Hepatocyte (in vitro differentiated cells): ENCODE results near the gene KCNK3. TPM values are rescaled to one million over a fixed set of nuclear protein-coding genes. Genes with fewer than 3 reads are reported as not detected.

Experiments
- DNase-seq: peaks from one replicate; pipeline ENCODE4 v3.0.0-alpha.2; 2016; ENCODE audit warnings: low spot score
- H2AFZ ChIP-seq: fragments of 200-600 bp; sonication (generic); 2 replicates; pipeline ENCODE4 v1.6.0; 2016; ENCODE audit warnings: antibody characterized with exemption, mild to moderate bottlenecking
- H3K27ac ChIP-seq: fragments of 200-600 bp; sonication (generic); 2 replicates; pipeline ENCODE4 v1.5.1; 2016; ENCODE audit warnings: mild to moderate bottlenecking
- H3K27me3 ChIP-seq: fragments of 200-600 bp; sonication (generic); 2 replicates; pipeline ENCODE4 v1.6.1; 2016
- H3K36me3 ChIP-seq: fragments of 200-600 bp; sonication (generic); replicated peaks from 2 replicates; pipeline ENCODE4 v1.5.1; 2016; ENCODE audit warnings: low read depth; ENCODE audit not compliant: insufficient read depth
- H3K4me1 ChIP-seq: fragments of 200-600 bp; sonication (generic); 2 replicates; pipeline ENCODE4 v1.5.1; 2016; ENCODE audit warnings: mild to moderate bottlenecking, moderate library complexity; ENCODE audit not compliant: insufficient read depth
- H3K4me2 ChIP-seq: fragments of 200-600 bp; sonication (generic); 2 replicates; pipeline ENCODE4 v1.6.0; 2016
- H3K4me3 ChIP-seq: fragments of 200-600 bp; sonication (generic); 2 replicates; pipeline ENCODE4 v1.5.1; 2016; ENCODE audit warnings: mild to moderate bottlenecking
- H3K79me2 ChIP-seq: fragments of 200-600 bp; sonication (generic); 2 replicates; pipeline ENCODE4 v1.6.0; 2017; ENCODE audit warnings: mild to moderate bottlenecking
- H3K9me2 ChIP-seq: fragments of 200-600 bp; sonication (generic); replicated peaks from 2 replicates; pipeline ENCODE4 v1.6.0; 2017; ENCODE audit warnings: mild to moderate bottlenecking; ENCODE audit not compliant: insufficient read depth
- H3K9me3 ChIP-seq: fragments of 200-600 bp; sonication (generic); 2 replicates; pipeline ENCODE4 v1.5.1; 2016; ENCODE audit warnings: low read depth, mild to moderate bottlenecking
- H4K20me1 ChIP-seq: fragments of 200-600 bp; sonication (generic); 2 replicates; pipeline ENCODE4 v1.6.0; 2016; ENCODE audit warnings: mild to moderate bottlenecking; ENCODE audit not compliant: insufficient read depth, poor library complexity, severe bottlenecking
- EZH2 ChIP-seq: fragments of 200-600 bp; sonication (generic); IDR thresholded peaks from 2 replicates; pipeline ENCODE4 v1.6.1; 2016; ENCODE audit warnings: antibody characterized with exemption, mild to moderate bottlenecking, borderline replicate concordance
- EZH2phosphoT487 ChIP-seq: fragments of 200-600 bp; sonication (generic); IDR thresholded peaks from one replicate; pipeline ENCODE4 v1.6.1; 2018; ENCODE audit warnings: antibody characterized with exemption, mild to moderate bottlenecking, low read depth, moderate library complexity; ENCODE audit not compliant: unreplicated experiment, severe bottlenecking
- WGBS: methylation state at CpG from one replicate; pipeline ENCODE4 v1.1.6; 2016; ENCODE audit warnings: low lambda C conversion rate; ENCODE audit errors: missing lambda C conversion rate; 5-methylcytosine and 5-hydroxymethylcytosine counted together
- polyA plus RNA-seq: library from polyadenylated mRNA; unstranded; fragments of >200 nt; fragmentation: Nextera tagmentation; extraction: Ambion mirVana; gene quantifications from 2 replicates; pipeline ENCODE4 v1.2.1, GENCODE V29; 2016
- total RNA-seq: library from RNA; depleted of rRNA; stranded (reverse); fragments of >200 nt; gene quantifications from 2 replicates; pipeline ENCODE4 v1.2.3, GENCODE V29; 2014
- TF ChIP-seq, protein P1 (sequence below): fragments of 200-600 bp; sonication (generic); IDR thresholded peaks from 2 replicates; pipeline ENCODE4 v1.5.1; 2016; ENCODE audit warnings: antibody characterized with exemption, mild to moderate bottlenecking; ENCODE audit not compliant: poor library complexity

Gene KCNK3
- total and polyA plus RNA-seq, 2 experiments from 2014 or later = 8.2 to 9.4 TPM

DNA sequence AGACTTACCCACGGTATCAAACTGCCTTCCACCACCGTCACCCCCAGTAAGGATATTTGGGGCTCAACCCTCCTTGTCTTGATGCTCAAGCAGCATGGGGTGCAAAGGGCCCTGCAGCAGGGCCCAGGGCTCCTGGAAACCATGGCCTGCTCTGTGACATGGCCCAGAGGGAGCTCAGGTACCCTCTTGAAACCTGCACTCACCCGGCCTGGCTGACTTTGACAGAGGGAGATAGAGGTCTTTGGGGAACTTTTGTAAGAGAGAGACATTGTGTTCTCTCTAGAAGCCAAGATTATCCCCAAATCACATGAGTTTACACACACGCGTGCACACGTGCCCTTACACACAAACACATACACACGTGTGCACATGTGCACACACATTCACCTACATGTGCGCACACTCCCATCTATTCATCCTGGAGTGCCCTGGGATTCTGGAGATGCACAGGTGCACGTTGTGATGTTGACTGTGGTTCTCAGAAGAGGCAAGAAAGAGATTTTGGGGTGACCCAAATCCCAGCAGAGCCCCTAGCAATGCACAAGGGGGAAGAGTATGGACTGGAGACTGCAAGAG lies 19.6 kb upstream of the KCNK3 start:
- Histone ChIP-seq H3K4me1 (peaks cover 10% of the 10 kb centered on the region), H3K4me2 (no peak overlapping the region), H4K20me1 (no peaks in the 10 kb centered on the region), H3K27me3 (no peaks in the 10 kb centered on the region), H2AFZ (no peak overlapping the region), H3K4me3 (no peak overlapping the region), H3K36me3 (no peaks in the 10 kb centered on the region), H3K79me2 (no peaks in the 10 kb centered on the region), H3K9me2 (no peaks in the 10 kb centered on the region), H3K9me3 (no peaks in the 10 kb centered on the region), H3K27ac (no peak overlapping the region)
- 85% methylated on average over 9 of the region's 9 CpGs for WGBS
- TF ChIP-seq EZH2 = no peak
- TF ChIP-seq, protein P1, sequence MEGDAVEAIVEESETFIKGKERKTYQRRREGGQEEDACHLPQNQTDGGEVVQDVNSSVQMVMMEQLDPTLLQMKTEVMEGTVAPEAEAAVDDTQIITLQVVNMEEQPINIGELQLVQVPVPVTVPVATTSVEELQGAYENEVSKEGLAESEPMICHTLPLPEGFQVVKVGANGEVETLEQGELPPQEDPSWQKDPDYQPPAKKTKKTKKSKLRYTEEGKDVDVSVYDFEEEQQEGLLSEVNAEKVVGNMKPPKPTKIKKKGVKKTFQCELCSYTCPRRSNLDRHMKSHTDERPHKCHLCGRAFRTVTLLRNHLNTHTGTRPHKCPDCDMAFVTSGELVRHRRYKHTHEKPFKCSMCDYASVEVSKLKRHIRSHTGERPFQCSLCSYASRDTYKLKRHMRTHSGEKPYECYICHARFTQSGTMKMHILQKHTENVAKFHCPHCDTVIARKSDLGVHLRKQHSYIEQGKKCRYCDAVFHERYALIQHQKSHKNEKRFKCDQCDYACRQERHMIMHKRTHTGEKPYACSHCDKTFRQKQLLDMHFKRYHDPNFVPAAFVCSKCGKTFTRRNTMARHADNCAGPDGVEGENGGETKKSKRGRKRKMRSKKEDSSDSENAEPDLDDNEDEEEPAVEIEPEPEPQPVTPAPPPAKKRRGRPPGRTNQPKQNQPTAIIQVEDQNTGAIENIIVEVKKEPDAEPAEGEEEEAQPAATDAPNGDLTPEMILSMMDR = no peak
- TF ChIP-seq EZH2phosphoT487 = no peak
- no peak for DNase-seq

DNA sequence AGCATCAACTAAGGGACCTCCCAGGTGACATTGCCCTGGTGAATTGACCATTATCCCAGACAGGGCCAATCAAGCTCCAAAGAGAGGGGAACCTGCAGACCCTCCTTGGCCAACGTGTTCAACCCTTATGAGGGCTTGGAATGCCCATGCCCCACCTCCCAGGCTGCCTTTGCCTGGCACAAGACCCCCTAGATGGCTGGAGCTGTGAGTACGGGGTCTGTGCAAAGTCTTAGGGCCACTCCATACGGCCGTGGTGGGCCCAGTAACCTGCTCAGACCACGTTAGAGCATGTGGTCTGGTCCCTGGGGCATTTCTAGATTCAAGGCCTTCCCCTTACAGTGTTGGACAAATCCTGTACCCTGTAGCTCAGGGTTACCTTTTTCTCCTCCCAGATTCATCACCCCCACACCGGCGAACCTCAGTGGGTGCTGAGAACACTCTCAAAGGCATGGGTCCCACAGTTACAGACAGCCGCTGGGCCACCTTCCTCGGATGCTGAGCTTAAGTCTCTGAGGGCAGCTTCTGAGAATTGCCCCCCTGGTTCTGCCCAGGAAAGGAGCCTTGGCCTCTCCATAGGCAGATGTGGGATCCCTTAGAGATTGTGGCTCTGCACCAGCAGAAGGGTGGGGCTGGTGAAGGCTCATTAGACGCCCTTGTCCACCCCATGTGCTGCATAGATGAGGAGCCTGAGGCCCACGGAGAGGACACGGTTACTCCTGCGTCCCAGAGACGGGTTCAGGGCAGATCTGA lies 18.3 kb upstream of the KCNK3 start:
- TF ChIP-seq, protein P1 = no peak
- TF ChIP-seq EZH2 = no peak
- TF ChIP-seq EZH2phosphoT487 = no peak
- H3K79me2 ChIP-seq = no peaks in the 10 kb centered on the region
- H3K27me3 ChIP-seq = no peaks in the 10 kb centered on the region
- H4K20me1 ChIP-seq = no peaks in the 10 kb centered on the region
- H3K4me3 ChIP-seq = no peak overlapping the region
- peaks cover 10% of the 10 kb centered on the region for H3K4me1 ChIP-seq
- no peak overlapping the region for H3K27ac ChIP-seq
- H3K4me2 ChIP-seq = no peak overlapping the region
- no peaks in the 10 kb centered on the region for H3K9me3 ChIP-seq
- no peak for DNase-seq
- no peaks in the 10 kb centered on the region for H3K9me2 ChIP-seq
- 93% methylated on average over 14 of the region's 14 CpGs for WGBS
- H2AFZ ChIP-seq = no peak overlapping the region
- H3K36me3 ChIP-seq = no peaks in the 10 kb centered on the region

GRCh38 chr2:26674771-26675170 lies 17.8 kb upstream of the KCNK3 start:
- Histone ChIP-seq H3K27ac (no peak overlapping the region), H2AFZ (no peak overlapping the region), H3K79me2 (no peaks in the 10 kb centered on the region), H3K36me3 (no peaks in the 10 kb centered on the region), H3K9me2 (no peaks in the 10 kb centered on the region), H3K4me2 (no peak overlapping the region), H3K4me3 (no peak overlapping the region), H3K4me1 (peaks cover 6% of the 10 kb centered on the region), H3K27me3 (no peaks in the 10 kb centered on the region), H3K9me3 (no peaks in the 10 kb centered on the region), H4K20me1 (no peaks in the 10 kb centered on the region)
- TF ChIP-seq, protein P1 = no peak
- no peak for TF ChIP-seq EZH2
- no peak for DNase-seq
- 81% methylated on average over 13 of the region's 13 CpGs for WGBS
